Nephron progenitor cell (in vitro differentiated cells): ENCODE measurements around the gene TAF11L14.
"Not testable (repeated sequence)": the region's sequence is repeated elsewhere in the genome, so short reads cannot be mapped to it uniquely, and the experiment has no call there.

Experiments used
- DNase-seq: peaks from one replicate; pipeline ENCODE4 v3.0.0; 2021
- H3K27ac Mint-ChIP-seq: 2 replicates; pipeline ENCODE4 v1.8.0; 2021; ENCODE audit warnings: mild to moderate bottlenecking, moderate library complexity, mixed read lengths
- H3K27me3 Mint-ChIP-seq: 2 replicates; pipeline ENCODE4 v1.8.0; 2021; ENCODE audit warnings: mild to moderate bottlenecking, low read depth, mixed read lengths; ENCODE audit not compliant: poor library complexity
- H3K36me3 Mint-ChIP-seq: 2 replicates; pipeline ENCODE4 v1.8.0; 2021; ENCODE audit warnings: low read depth, mixed read lengths
- H3K4me1 Mint-ChIP-seq: 2 replicates; pipeline ENCODE4 v1.8.0; 2021; ENCODE audit warnings: mixed read lengths
- H3K4me3 Mint-ChIP-seq: 2 replicates; pipeline ENCODE4 v1.8.0; 2021; ENCODE audit warnings: mild to moderate bottlenecking, moderate library complexity, mixed read lengths
- H3K9me3 Mint-ChIP-seq: 2 replicates; pipeline ENCODE4 v1.8.0; 2021; ENCODE audit warnings: mild to moderate bottlenecking, moderate library complexity, mixed read lengths
- TF ChIP-seq, protein P1 (sequence below): fragments of 200-600 bp; sonication (generic); IDR thresholded peaks from 2 replicates; pipeline ENCODE4 v1.5.0; 2021; ENCODE audit warnings: antibody characterized with exemption

Gene TAF11L14

DNA sequence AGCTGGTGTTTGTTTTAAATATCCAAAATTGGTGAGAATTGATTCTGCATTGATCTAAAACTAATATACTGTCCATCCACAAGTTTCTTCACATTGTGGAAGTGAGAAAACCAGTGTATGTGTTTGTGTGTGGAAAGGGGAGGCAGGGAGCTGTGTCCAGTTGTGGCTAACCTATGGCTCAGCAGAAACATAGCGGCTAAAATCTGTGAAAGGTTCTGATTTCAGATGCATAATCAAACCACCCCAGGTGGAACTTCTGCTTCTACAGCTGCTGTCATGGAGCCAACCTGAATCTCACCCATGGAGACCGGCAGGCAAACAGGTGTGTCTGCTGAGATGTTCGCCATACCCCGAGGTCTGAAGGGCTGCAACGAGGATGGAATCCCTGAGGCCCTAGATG lies at the start of gene TAF11L14:
TAF11L14 (plus strand) TSS at position 301 of the 400 bp plus-strand sequence.
- no peak within 1 kb of the TSS for H3K4me3 Mint-ChIP-seq
- no peak for DNase-seq
- H3K9me3 Mint-ChIP-seq: no peaks in the 10 kb centered on the region
- no peaks in the 10 kb centered on the region for H3K27me3 Mint-ChIP-seq
- H3K27ac Mint-ChIP-seq: no peak within 1 kb of the TSS
- no peaks in the 10 kb centered on the region for H3K36me3 Mint-ChIP-seq
- TF ChIP-seq, protein P1, sequence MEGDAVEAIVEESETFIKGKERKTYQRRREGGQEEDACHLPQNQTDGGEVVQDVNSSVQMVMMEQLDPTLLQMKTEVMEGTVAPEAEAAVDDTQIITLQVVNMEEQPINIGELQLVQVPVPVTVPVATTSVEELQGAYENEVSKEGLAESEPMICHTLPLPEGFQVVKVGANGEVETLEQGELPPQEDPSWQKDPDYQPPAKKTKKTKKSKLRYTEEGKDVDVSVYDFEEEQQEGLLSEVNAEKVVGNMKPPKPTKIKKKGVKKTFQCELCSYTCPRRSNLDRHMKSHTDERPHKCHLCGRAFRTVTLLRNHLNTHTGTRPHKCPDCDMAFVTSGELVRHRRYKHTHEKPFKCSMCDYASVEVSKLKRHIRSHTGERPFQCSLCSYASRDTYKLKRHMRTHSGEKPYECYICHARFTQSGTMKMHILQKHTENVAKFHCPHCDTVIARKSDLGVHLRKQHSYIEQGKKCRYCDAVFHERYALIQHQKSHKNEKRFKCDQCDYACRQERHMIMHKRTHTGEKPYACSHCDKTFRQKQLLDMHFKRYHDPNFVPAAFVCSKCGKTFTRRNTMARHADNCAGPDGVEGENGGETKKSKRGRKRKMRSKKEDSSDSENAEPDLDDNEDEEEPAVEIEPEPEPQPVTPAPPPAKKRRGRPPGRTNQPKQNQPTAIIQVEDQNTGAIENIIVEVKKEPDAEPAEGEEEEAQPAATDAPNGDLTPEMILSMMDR: no peak
- no peaks in the 10 kb centered on the region for H3K4me1 Mint-ChIP-seq

DNA sequence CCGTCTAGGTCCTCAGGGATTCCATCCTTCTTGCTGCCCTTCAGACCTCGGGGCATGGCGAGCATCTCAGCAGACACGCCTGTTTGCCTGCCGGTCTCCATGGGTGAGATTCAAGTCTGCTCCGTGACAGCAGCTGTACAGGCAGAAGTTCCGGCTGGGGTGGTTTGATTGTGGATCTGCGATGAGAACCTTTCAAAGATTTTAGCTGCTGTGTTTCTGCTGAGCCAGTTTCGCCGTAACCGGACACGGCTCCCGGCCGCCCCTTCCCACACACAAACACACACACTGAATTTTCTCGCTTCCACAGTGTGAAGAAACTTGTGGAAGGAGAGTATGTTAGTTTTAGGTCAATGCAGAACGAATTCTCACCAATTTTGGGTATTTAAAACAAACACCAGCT lies 48.6 kb upstream of the TAF11L14 start, which contains the start of gene TAF11L7:
TAF11L7 (minus strand) TSS at position 101 of the 400 bp plus-strand sequence.
- H3K4me1 Mint-ChIP-seq, DNase-seq, H3K27me3 Mint-ChIP-seq, H3K9me3 Mint-ChIP-seq, H3K36me3 Mint-ChIP-seq, H3K4me3 Mint-ChIP-seq, H3K27ac Mint-ChIP-seq: not testable (repeated sequence)

DNA sequence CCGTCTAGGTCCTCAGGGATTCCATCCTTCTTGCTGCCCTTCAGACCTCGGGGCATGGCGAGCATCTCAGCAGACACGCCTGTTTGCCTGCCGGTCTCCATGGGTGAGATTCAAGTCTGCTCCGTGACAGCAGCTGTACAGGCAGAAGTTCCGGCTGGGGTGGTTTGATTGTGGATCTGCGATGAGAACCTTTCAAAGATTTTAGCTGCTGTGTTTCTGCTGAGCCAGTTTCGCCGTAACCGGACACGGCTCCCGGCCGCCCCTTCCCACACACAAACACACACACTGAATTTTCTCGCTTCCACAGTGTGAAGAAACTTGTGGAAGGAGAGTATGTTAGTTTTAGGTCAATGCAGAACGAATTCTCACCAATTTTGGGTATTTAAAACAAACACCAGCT lies 43.4 kb upstream of the TAF11L14 start, which contains the start of gene TAF11L8:
TAF11L8 (minus strand) TSS at position 101 of the 400 bp plus-strand sequence.
- not testable (repeated sequence) for H3K4me3 Mint-ChIP-seq, H3K9me3 Mint-ChIP-seq, H3K4me1 Mint-ChIP-seq, H3K27ac Mint-ChIP-seq, DNase-seq, H3K27me3 Mint-ChIP-seq, H3K36me3 Mint-ChIP-seq

DNA sequence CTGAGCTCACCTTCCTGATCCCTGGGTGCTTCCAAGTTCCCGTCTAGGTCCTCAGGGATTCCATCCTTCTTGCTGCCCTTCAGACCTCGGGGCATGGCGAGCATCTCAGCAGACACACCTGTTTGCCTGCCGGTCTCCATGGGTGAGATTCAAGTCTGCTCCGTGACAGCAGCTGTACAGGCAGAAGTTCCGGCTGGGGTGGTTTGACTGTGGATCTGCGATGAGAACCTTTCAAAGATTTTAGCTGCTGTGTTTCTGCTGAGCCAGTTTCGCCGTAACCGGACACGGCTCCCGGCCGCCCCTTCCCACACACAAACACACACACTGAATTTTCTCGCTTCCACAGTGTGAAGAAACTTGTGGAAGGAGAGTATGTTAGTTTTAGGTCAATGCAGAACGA lies 40.0 kb upstream of the TAF11L14 start, which contains the start of gene TAF11L9:
TAF11L9 (minus strand) TSS at position 140 of the 400 bp plus-strand sequence.
- H3K36me3 Mint-ChIP-seq, DNase-seq, H3K27ac Mint-ChIP-seq: not testable (repeated sequence)

DNA sequence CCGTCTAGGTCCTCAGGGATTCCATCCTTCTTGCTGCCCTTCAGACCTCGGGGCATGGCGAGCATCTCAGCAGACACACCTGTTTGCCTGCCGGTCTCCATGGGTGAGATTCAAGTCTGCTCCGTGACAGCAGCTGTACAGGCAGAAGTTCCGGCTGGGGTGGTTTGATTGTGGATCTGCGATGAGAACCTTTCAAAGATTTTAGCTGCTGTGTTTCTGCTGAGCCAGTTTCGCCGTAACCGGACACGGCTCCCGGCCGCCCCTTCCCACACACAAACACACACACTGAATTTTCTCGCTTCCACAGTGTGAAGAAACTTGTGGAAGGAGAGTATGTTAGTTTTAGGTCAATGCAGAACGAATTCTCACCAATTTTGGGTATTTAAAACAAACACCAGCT lies 36.5 kb upstream of the TAF11L14 start, which contains the start of gene TAF11L10:
TAF11L10 (minus strand) TSS at position 101 of the 400 bp plus-strand sequence.
- not testable (repeated sequence) for DNase-seq, H3K9me3 Mint-ChIP-seq, H3K4me1 Mint-ChIP-seq, H3K36me3 Mint-ChIP-seq, H3K27ac Mint-ChIP-seq, H3K4me3 Mint-ChIP-seq, H3K27me3 Mint-ChIP-seq

More for the DNA sequence above, 40.0 kb upstream of the TAF11L14 start, which contains the start of gene TAF11L9:
- H3K4me1 Mint-ChIP-seq, H3K27me3 Mint-ChIP-seq, H3K9me3 Mint-ChIP-seq, H3K4me3 Mint-ChIP-seq: not testable (repeated sequence)

DNA sequence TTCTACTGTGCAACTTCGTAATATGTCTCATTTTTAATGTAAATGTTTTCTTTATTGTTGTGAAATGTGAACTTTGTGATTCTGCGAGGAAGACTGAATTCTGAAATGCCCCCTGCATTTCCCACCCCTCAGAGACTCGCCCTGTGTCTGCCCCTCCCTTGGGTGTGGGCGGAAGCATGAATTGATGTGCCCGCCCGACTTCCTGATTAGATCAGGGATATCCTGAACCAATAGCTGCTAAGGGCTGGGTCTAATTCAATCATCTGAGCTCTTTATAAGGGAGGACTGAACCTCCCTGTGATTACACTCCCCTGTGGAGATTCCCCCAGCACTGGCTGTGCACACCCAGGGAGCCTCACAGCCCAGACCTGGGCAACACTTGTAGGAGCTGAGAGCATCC lies 30.4 kb upstream of the TAF11L14 start, which contains the start of gene TAF11L11:
TAF11L11 (plus strand) TSS at position 304 of the 400 bp plus-strand sequence.
- not testable (repeated sequence) for DNase-seq, H3K4me3 Mint-ChIP-seq

DNA sequence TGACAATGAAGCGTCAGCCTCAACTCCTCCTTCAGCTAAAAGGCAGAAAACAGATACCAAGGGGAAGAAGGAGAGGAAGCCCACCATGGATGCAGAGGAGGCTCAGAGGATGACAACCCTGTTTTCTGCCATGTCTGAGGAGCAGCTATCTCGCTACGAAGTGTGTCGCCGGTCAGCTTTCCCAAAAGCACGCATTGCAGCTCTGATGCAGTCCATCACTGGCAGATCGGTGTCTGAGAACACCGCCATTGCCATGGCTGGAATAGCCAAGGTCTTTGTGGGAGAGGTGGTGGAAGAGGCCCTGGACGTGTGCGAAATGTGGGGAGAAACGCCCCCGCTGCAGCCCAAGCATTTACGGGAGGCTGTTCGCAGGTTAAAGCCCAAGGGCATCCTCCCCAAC lies 29.3 kb upstream of the TAF11L14 start:
- TF ChIP-seq, protein P1: no peak
- Mint-ChIP-seq H3K9me3 (no peaks in the 10 kb centered on the region), H3K27ac (no peak overlapping the region), H3K36me3 (no peaks in the 10 kb centered on the region), H3K27me3 (peaks cover 3% of the 10 kb centered on the region), H3K4me1 (no peaks in the 10 kb centered on the region), H3K4me3 (no peak overlapping the region)
- no peak for DNase-seq

More for the DNA sequence above, 30.4 kb upstream of the TAF11L14 start, which contains the start of gene TAF11L11:
- H3K27ac Mint-ChIP-seq, H3K9me3 Mint-ChIP-seq, H3K4me1 Mint-ChIP-seq, H3K36me3 Mint-ChIP-seq, H3K27me3 Mint-ChIP-seq: not testable (repeated sequence)

DNA sequence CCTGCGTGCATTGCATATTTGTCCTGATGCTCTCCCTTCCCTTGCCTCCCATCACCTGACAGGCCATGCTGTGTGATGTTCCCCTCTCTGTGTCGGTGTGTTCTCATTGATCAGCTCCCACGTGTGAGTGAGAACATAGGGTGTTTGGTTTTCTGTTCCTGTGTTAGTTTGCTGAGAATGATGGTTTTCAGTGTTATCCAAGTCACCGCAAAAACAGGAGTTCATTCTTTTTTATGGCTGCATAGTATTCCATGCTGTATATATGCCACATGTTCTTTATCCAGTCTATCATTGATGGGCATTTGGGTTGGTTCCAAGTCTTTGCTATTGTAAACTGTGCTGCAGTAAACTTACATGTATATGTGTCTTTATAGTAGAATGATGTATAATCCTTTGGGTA lies 26.8 kb upstream of the TAF11L14 start:
- not testable (repeated sequence) for H3K36me3 Mint-ChIP-seq, H3K27ac Mint-ChIP-seq, H3K4me1 Mint-ChIP-seq, H3K27me3 Mint-ChIP-seq, H3K4me3 Mint-ChIP-seq, H3K9me3 Mint-ChIP-seq, DNase-seq

DNA sequence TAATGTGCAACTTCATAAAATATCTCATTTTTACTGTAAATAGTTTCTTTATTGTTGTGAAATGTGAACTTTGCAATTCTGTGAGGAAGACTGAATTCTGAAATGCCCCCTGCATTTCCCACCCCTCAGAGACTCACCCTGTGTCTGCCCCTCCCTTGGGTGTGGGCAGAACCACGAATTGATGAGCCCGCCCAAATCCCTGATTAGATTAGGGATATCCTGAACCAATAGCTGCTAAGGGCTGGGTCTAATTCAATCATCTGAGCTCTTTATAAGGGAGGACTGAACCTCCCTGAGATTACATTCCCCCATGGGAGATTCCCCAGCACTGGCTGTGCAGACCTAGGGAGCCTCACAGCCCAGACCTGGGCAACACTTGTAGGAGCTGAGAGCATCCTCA lies 24.2 kb upstream of the TAF11L14 start, which contains the start of gene TAF11L12:
TAF11L12 (plus strand) TSS at position 301 of the 400 bp plus-strand sequence.
- not testable (repeated sequence) for H3K4me1 Mint-ChIP-seq, H3K9me3 Mint-ChIP-seq, H3K36me3 Mint-ChIP-seq, H3K27me3 Mint-ChIP-seq, DNase-seq, H3K4me3 Mint-ChIP-seq
- peak within 1 kb of the TSS; percentile 30 for H3K27ac Mint-ChIP-seq
